ENCODE results near the gene TFDP1.

- TF ChIP-seq CTCF (IDR thresholded peaks at IDR 0.05): no peak
- TF ChIP-seq POLR2A (IDR thresholded peaks at IDR 0.05): no peak
These were observed 59.0 kb downstream of the TFDP1 start for GRCh38 chr13:113643593-113643992.

All from uterus (tissue), 2 donors.